Endothelial cell (in vitro differentiated cells): Measurements from ENCODE around the gene SLC44A3. TPM values are rescaled to one million over a fixed set of nuclear protein-coding genes. Genes with fewer than 3 reads are reported as not detected.

Experiments used
- DNase-seq: peaks from one replicate; pipeline ENCODE4 v3.0.0; 2021; ENCODE audit warnings: low spot score
- H3K27ac Mint-ChIP-seq: one replicate; pipeline ENCODE4 v1.8.0; 2021; ENCODE audit warnings: mixed read lengths, inconsistent platforms; ENCODE audit not compliant: unreplicated experiment
- H3K27me3 Mint-ChIP-seq: one replicate; pipeline ENCODE4 v1.8.0; 2021; ENCODE audit warnings: mild to moderate bottlenecking, moderate library complexity, mixed read lengths, inconsistent platforms; ENCODE audit not compliant: unreplicated experiment
- H3K36me3 Mint-ChIP-seq: one replicate; pipeline ENCODE4 v1.8.0; 2021; ENCODE audit warnings: mild to moderate bottlenecking, low read depth, mixed read lengths, inconsistent platforms; ENCODE audit not compliant: unreplicated experiment
- H3K4me1 Mint-ChIP-seq: one replicate; pipeline ENCODE4 v1.8.0; 2021; ENCODE audit warnings: mild to moderate bottlenecking, mixed read lengths, inconsistent platforms; ENCODE audit not compliant: unreplicated experiment
- H3K4me3 Mint-ChIP-seq: one replicate; pipeline ENCODE4 v1.8.0; 2021; ENCODE audit warnings: mild to moderate bottlenecking, mixed read lengths, inconsistent platforms; ENCODE audit not compliant: unreplicated experiment
- H3K9me3 Mint-ChIP-seq: one replicate; pipeline ENCODE4 v1.8.0; 2021; ENCODE audit warnings: mixed read lengths, inconsistent platforms; ENCODE audit not compliant: unreplicated experiment
- total RNA-seq: library from RNA; stranded (reverse); fragmentation: NEBNext Ultra II Directional; extraction: Animal tissue kit (Norgen Biotek cat#: 25700); gene quantifications from one replicate; pipeline ENCODE4 v1.2.1, GENCODE V29; 2021; ENCODE audit not compliant: unreplicated experiment
- TF ChIP-seq, protein P1 (sequence below): fragments of 200-600 bp; sonication (generic); IDR thresholded peaks from one replicate; pipeline ENCODE4 v1.5.0; 2021; ENCODE audit warnings: antibody characterized with exemption; ENCODE audit not compliant: unreplicated experiment

Gene SLC44A3
- total RNA-seq, 1 donor from 2014 or later = 2.7 TPM

DNA sequence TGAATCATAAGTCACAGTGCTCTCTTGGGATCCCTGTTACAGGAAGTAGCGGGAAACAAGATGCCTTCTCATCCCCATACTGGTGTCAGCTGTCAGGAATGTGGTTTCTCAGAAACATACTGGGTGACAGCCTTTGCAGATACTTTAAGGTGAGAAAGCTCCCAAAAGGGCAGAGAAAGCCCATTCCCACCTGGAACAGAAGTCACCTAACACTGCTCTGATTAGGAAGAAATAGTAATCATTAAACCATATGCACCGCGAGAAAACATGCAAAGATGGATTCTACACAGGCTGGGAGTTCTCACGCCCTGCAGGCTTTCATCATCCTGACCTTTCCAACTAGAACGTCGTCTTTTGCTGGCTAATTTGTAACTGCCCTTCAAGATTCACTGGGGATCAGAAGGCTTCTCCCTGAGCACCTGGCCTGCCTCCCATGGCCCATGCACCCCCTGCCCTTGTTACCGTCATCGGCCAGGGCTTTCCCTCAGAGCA, 46.2 kb upstream of the SLC44A3 start:
- no peak overlapping the region for H3K27ac Mint-ChIP-seq

DNA sequence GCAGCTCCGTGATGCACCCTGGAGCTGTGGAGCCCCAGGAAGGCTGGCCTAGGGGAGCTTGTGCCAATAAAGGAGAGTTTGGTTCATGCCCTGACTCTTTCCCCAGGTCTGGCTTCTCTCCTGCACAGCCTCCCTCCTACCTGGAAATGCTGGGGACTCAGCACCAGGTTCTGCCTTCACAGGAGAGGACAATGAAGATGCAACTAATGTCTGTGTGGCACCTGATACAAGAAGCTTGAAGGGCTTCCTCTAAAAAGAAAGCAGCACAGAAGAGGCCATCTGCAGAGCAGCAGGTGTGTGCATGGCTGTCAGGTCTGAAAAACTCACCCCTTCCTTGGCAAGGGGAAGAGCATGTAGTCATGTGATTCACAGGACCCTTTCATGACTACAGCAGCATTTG, 43.7 kb upstream of the SLC44A3 start:
- Mint-ChIP-seq H3K27me3 (no peaks in the 10 kb centered on the region), H3K9me3 (no peaks in the 10 kb centered on the region), H3K4me3 (no peak overlapping the region), H3K4me1 (no peaks in the 10 kb centered on the region), H3K36me3 (no peaks in the 10 kb centered on the region), H3K27ac (no peak overlapping the region)
- TF ChIP-seq, protein P1, sequence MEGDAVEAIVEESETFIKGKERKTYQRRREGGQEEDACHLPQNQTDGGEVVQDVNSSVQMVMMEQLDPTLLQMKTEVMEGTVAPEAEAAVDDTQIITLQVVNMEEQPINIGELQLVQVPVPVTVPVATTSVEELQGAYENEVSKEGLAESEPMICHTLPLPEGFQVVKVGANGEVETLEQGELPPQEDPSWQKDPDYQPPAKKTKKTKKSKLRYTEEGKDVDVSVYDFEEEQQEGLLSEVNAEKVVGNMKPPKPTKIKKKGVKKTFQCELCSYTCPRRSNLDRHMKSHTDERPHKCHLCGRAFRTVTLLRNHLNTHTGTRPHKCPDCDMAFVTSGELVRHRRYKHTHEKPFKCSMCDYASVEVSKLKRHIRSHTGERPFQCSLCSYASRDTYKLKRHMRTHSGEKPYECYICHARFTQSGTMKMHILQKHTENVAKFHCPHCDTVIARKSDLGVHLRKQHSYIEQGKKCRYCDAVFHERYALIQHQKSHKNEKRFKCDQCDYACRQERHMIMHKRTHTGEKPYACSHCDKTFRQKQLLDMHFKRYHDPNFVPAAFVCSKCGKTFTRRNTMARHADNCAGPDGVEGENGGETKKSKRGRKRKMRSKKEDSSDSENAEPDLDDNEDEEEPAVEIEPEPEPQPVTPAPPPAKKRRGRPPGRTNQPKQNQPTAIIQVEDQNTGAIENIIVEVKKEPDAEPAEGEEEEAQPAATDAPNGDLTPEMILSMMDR = no peak
- DNase-seq = no peak

More for the DNA sequence above, 46.2 kb upstream of the SLC44A3 start:
- Mint-ChIP-seq H3K36me3 (no peaks in the 10 kb centered on the region), H3K9me3 (no peaks in the 10 kb centered on the region), H3K4me3 (no peak overlapping the region), H3K4me1 (no peaks in the 10 kb centered on the region), H3K27me3 (no peaks in the 10 kb centered on the region)
- TF ChIP-seq, protein P1 = no peak
- no peak for DNase-seq

DNA sequence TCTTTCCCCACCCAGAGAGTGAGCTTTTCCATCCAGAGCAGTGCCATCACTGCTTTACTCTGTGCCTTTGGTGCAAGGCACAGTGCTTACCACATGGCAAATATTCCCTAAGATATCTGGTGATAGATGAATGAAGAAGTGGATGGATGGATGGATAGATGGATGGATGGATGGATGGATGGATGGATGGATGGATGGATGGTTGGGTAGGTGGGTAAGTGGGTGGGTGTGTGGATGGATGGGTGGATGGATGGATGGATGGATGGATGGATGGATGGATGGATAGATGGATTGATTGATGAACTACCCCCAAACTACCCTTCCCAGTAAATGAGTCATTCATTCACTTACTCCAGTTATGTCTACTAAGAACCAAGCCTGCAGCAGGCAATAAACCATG, 42.9 kb upstream of the SLC44A3 start:
- Mint-ChIP-seq H3K36me3 (no peaks in the 10 kb centered on the region), H3K27me3 (no peaks in the 10 kb centered on the region), H3K27ac (no peak overlapping the region), H3K4me3 (no peak overlapping the region), H3K4me1 (no peaks in the 10 kb centered on the region), H3K9me3 (no peaks in the 10 kb centered on the region)
- DNase-seq = no peak
- TF ChIP-seq, protein P1 = no peak

DNA sequence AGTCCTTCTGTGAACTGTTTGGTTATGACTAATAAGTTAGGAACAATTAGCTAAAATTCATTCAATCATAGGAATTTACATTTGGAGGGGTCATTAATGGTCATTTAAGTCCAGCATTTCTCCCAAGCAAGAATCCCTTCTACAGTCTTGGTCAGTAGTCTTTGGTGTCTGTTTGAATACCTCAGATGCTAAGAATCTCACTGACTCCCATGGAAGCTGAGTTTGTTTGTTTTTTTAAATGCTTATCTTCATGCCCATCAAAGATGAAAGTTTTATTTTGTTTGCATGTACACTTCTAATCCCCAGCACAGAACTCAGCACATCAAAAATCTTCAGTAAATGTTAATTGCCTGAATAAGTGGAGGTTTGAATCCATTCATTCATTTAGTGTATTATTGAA, 41.3 kb upstream of the SLC44A3 start:
- H3K9me3 Mint-ChIP-seq = no peaks in the 10 kb centered on the region
- no peak overlapping the region for H3K4me3 Mint-ChIP-seq
- TF ChIP-seq, protein P1 = no peak
- DNase-seq = no peak
- H3K27me3 Mint-ChIP-seq = no peaks in the 10 kb centered on the region
- H3K27ac Mint-ChIP-seq = no peak overlapping the region
- H3K36me3 Mint-ChIP-seq = no peaks in the 10 kb centered on the region
- H3K4me1 Mint-ChIP-seq = no peaks in the 10 kb centered on the region

DNA sequence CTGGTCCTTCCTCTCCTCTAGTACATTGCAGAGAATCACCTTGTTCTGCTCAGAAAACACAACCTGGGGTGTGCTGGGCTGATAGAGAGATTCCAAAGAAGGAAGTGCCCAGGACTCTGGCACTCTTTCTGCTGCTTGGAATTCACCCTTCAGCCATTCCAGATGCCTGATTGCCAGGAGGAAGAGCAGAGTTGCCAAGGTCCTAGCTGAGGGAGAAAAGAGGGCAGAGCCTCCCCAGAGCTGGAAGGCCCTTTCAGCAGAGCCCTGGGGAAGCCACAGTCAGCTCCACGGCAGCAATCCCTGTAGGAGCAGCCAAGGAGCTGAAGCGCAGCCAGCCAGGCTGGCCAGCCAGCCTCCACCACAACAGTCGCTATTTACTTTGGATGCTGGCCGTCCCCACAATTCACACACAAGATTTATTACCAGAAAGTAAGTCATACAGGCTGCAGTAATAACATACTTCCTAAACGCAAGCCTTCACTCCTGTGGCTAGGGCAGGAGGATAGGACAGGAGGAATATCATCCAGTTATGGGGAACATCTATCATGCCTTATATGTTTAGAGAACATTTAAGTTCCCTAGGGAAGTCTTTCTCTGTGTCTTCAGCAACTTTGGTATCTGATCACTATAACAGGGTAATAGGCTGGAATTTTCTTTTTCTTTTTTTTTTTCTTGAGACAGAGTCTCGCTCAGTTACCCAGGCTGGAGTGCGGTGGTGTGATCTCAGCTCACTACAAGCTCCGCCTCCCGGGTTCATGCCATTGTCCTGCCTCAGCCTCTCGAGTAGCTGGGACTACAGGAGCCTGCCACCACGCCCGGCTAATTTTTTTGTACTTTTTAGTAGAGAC, 36.6 kb upstream of the SLC44A3 start:
- Mint-ChIP-seq H3K4me3 (no peak overlapping the region), H3K36me3 (no peaks in the 10 kb centered on the region), H3K27ac (no peak overlapping the region), H3K27me3 (no peaks in the 10 kb centered on the region), H3K4me1 (no peaks in the 10 kb centered on the region), H3K9me3 (no peaks in the 10 kb centered on the region)
- no peak for DNase-seq
- TF ChIP-seq, protein P1 = no peak
